Stimulated activated CD4-positive, alpha-beta T cell treated with anti-CD3 and anti-CD28 coated beads, TNF-alpha, amount 100 ng/mL, for 4 hours (primary cell): Measurements from ENCODE around the gene KRT10.
"Not testable (repeated sequence)": the region's sequence is repeated elsewhere in the genome, so short reads cannot be mapped to it uniquely, and the experiment has no call there.

Source experiments
- DNase-seq, 3 experiments: peaks; one replicate each; pipeline ENCODE4 v3.0.0-alpha.2; 2020; ENCODE audit warnings: low read depth in 3 of 3

The KRT10 gene

GRCh38 chr17:40822132-40822812 is at the start of gene KRT10:
Gene KRT10 (minus strand): TSS chr17:40822614. CDS start chr17:40822585, 29 bp downstream.
- no peak for DNase-seq

- no peak for DNase-seq
These were observed 48.9 kb upstream of the KRT10 start for GRCh38 chr17:40871316-40871715.

- no peak for DNase-seq
These were observed 47.7 kb upstream of the KRT10 start for GRCh38 chr17:40870136-40870535.

- no peak for DNase-seq
These were observed 44.4 kb upstream of the KRT10 start, which contains the start of gene KRT12 for GRCh38 chr17:40866838-40867237. Gene KRT12 (minus strand): TSS chr17:40867223. CDS start chr17:40867186, 37 bp downstream.

GRCh38 chr17:40864661-40865390 is 42.4 kb upstream of the KRT10 start:
- no peak for DNase-seq

- no peak for DNase-seq
These were observed 40.7 kb upstream of the KRT10 start for GRCh38 chr17:40862985-40863733.

DNA sequence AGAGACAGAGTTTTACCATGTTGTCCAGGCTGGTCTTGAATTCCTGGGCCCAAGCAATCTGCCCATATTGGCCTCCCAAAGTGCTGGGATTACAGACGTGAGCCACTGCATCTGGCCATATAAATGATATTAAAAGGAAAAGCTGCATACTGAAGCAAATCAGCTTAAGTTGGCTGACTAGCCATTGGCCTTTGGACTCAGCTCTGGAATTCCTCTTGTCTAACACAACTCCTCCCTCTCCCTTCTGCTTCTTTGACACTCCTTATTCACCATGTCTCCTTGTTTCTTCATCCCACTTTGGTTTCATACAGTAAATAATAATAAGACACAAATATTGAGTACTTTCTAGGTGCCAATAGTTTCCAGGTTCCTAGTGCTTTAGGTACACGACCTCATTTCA is 37.1 kb upstream of the KRT10 start:
- no peak for DNase-seq

DNA sequence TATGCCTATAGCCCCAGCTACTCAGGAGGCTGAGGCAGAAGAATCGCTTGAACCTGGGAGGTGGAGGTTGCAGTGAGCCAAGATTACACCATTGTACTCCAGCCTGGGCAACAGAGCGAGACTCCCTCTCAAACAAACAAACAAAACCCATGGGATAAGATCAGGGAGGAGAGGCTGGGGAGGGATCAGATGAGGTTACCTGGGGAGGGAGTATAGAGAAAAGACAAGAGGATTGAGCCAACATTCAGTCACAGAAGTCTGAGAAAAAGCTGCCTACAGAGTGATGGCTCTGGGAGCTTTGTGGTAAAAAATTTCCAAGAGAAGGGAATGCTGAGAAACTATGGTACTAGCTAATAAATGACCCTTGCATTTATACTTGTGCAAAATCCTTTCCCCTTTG is 36.3 kb upstream of the KRT10 start:
- not testable (repeated sequence) for DNase-seq

DNA sequence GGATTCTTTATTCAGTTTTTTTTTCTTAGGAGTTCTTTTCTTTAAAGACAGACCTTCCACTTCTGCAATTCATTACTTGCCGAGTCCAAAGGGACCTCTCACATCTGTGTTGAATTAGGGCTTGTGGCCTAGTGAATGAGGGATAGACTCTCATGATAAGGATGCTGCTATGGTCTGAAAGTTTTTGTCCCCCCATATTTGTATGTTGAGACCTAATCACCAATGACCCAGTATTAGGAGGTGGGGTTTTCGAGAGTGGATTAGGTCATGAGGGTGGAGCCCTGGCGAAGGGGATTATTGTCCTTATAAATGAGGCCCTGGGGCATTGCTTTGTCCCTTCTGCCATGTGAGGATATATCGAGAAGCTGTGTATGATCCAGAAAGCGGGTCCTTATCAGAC is 35.1 kb upstream of the KRT10 start:
- DNase-seq, result no peak

- DNase-seq, result no peak
These were observed 31.9 kb upstream of the KRT10 start for GRCh38 chr17:40854175-40854814.

DNA sequence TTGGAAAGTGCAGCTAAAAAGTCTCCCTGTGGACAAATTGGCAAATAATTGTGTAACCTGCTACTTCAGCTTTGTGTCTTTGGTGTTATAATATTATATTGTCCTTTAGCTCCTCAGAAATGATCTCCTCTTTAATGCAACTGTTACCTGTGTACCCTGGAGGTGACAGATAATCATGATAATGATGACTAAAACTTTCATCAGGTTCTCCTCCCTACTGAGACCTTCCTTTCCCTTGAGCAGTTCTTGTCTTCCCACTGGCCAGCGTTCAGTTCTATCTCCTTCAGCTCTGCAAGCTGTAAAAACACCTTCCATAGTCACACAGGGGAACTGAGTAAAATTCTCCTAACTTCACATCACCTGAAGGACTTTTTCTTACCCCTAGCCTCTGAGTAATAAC is 29.9 kb upstream of the KRT10 start:
- DNase-seq, result no peak

- DNase-seq, result no peak
These were observed 28.0 kb upstream of the KRT10 start for GRCh38 chr17:40850293-40850972.

DNA sequence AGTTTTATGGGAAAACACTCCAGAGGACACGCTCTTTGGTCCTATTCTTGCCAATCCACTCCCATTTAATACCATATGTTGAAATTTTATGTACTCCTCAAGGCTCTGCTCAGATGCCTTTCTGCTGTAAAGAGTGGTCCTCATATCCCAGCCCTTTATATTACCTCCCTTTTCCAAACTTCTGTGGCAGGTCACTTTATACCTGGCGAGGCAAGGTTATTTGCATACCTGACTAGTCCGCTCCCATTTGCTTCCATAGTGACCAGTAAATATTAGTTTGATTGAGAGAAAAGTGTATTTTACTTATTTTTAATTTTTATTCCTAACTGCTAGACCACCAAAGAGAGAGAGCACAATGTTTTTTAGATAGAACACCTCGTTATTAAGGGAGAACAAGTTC is 27.3 kb upstream of the KRT10 start:
- no peak for DNase-seq

- DNase-seq, result no peak
These were observed 26.3 kb upstream of the KRT10 start for GRCh38 chr17:40848583-40849235.

DNA sequence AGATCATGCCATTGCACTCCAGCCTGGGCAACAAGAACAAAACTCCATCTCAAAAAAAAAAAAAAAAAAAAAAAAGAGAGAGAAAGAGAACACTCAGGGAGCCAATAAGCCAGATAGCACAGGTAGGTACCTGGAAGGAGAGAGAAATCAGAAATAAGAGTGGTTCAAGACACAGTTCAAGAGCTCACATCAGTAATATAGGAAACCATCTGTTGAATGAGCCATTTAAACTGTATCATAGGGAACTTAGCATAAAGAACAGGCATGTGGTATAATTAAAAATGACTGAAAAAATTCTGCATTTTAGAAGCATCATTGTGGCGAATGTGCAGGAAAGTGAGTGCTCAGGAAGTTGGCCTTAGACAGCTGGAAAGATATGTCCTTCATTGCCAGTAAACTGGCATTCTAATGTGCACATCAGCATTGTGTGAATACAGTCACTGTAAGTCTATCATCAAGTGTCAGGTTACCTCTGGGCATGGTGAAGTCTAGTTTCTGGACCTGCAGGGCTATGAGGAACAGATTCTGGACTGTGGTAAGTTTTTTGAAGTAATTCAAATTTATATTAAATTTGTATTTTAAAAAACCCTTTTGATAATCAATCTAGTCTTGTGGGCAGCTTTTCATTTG is 24.2 kb upstream of the KRT10 start:
- DNase-seq, result no peak

DNA sequence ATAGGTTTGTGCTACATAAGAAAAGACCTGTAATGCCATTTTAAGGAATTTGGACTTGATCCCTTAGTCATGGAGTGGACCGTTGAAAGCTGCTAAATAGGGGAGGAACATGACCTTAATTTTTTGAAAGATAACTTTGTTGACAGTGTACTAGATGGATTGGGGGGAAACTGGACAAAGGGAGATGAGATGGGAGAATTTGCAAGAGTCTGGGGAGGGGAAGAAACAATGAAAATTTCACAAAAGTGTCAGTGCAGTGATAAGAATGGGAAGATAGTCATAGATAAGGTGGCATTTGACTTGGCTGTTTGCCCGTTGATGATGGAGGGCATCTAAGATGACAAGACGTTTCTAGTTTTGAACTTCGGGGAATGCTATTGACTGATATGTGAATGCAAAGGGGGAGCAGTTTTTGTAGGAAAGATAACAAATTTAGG is 22.3 kb upstream of the KRT10 start:
- no peak for DNase-seq

DNA sequence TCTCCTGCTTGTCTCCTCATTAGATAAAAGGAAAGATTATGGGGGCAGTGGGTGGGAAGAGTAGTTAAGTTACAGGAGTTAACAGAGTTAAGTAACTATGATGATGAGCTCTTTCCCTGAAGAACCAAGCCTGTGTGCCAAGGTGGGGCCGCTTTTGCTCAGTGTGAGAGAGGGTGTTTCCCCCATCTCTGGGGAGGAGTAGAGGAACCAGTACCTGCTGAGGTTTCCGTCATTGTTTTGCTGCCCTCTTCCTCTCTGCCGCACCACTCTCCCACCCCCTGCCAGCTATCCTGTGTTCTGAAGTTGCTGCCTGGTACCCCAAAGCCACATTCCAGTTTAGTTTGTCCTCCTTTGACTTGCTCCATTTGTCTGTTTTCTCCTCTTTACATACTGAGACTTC is 20.8 kb upstream of the KRT10 start:
- no peak for DNase-seq

DNA sequence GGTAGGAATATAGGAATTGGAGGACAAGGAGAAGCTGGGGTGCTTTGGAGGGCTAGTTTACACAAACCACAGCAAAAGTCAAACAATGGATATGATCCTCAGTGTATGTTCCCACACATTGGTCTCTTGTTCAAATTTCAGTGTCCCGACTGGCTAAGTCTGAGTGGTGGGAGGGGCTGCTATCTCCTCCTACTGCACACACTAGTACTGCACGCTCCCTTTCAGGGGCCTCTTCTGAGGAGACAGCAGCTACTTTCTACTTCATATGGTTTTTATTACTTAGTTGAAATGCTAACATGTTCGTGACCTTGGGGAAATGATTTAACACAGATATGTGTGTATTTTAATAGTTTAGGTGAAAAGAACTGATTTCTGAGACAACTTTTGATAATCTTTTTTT is 18.8 kb upstream of the KRT10 start:
- DNase-seq, result no peak

DNA sequence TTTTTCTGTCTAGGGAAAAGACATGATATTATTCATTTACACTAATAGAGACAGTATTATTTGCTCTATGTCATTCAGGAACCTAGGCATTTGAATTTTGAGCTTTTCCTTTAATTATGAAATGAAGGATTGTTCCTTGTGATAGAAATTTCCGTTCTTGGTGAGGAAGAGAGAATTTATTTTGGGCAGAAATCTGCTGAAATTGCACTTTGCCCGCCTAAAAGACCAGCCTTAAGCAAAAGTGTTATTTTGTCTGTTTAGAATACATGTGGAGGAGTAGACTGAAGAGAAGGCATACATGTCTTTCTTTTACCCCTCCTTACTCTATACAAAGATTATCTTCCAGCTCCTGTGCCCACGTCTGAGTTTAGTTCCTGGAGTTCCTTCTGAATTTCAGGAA is 16.8 kb upstream of the KRT10 start:
- DNase-seq, result no peak

DNA sequence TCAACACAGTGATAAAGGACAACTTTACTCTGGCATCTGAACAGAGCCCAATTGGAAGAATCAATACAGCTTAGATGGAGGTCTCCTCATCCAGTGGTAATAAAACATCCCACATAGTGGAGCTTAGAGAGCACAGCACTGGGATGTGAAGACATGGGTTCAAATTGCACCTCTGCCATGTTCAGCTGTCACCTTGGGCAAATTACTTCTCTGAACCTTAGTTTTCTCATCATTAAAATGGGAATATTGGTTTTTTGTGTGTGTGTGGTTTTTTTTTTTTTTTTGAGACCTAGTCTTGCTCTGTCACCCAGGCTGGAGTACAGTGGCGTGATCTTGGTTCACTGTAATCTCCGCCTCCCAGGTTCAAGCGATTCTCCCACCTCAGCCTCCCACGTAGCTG is 13.6 kb upstream of the KRT10 start:
- DNase-seq, result no peak

GRCh38 chr17:40833882-40834281 is 11.5 kb upstream of the KRT10 start:
- no peak for DNase-seq
